AG04449 (cell line): ENCODE data around the gene NR1I3.

Experiments used
- CTCF ChIA-PET: fragments of 350-600 bp; formaldehyde crosslinking; extraction: SDS; loops from one replicate; lab custom pipeline; 2021; ENCODE audit warnings: antibody characterized with exemption; lab: Yijun Ruan, JAX
- POLR2A ChIA-PET: fragments of 400-600, 350-600 bp; formaldehyde crosslinking; extraction: SDS; loops from one replicate; lab custom pipeline; 2020; ENCODE audit warnings: antibody characterized with exemption, inconsistent platforms; lab: Yijun Ruan, JAX
- DNase-seq: peaks from one replicate; pipeline ENCODE4 v3.0.0-alpha.2; 2010; ENCODE audit warnings: low read depth, low spot score
- H3K4me3 ChIP-seq: 2 replicates; pipeline ENCODE4 v1.5.1; 2011; ENCODE audit warnings: low read depth, mild to moderate bottlenecking, control low read depth, low read length
- TF ChIP-seq, protein P1 (sequence below): IDR thresholded peaks from one replicate; pipeline ENCODE4 v1.5.1; 2011; ENCODE audit warnings: mild to moderate bottlenecking, moderate library complexity, low read length, control low read depth, inconsistent platforms; ENCODE audit not compliant: insufficient read depth; ENCODE audit errors: missing control alignments

NR1I3 gene

DNA sequence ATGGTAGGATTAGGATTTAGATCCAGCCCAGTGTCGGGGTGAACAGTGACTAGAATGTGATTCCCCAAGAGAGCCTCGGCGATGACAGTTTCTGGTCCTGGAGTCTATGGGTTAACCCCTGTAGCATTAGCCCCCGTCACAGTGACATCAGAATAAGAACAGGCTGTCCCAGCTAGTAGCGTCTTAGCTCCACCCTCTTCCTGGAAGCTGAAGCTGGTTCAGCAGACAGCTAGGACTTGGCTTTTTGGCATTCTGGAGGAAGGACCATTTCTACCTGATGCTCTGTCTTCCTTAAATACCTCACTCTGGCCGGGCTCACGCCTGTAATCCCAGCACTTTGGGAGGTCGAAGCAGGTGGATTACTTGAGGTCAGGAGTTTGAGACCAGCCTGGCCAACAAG lies 30.8 kb downstream of the NR1I3 start:
- no peak for DNase-seq
- POLR2A ChIA-PET = no interaction called here
- no peak overlapping the region for H3K4me3 ChIP-seq
- TF ChIP-seq, protein P1, sequence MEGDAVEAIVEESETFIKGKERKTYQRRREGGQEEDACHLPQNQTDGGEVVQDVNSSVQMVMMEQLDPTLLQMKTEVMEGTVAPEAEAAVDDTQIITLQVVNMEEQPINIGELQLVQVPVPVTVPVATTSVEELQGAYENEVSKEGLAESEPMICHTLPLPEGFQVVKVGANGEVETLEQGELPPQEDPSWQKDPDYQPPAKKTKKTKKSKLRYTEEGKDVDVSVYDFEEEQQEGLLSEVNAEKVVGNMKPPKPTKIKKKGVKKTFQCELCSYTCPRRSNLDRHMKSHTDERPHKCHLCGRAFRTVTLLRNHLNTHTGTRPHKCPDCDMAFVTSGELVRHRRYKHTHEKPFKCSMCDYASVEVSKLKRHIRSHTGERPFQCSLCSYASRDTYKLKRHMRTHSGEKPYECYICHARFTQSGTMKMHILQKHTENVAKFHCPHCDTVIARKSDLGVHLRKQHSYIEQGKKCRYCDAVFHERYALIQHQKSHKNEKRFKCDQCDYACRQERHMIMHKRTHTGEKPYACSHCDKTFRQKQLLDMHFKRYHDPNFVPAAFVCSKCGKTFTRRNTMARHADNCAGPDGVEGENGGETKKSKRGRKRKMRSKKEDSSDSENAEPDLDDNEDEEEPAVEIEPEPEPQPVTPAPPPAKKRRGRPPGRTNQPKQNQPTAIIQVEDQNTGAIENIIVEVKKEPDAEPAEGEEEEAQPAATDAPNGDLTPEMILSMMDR = no peak
- CTCF ChIA-PET = interaction anchor here (0.9 to 26.1 kb wide), 4 partner anchors 12 to 174 kb away, joined by 3 to 758 read pairs (median 58); partner anchors contain the start of genes APOA2, FCER1G and TOMM40L

DNA sequence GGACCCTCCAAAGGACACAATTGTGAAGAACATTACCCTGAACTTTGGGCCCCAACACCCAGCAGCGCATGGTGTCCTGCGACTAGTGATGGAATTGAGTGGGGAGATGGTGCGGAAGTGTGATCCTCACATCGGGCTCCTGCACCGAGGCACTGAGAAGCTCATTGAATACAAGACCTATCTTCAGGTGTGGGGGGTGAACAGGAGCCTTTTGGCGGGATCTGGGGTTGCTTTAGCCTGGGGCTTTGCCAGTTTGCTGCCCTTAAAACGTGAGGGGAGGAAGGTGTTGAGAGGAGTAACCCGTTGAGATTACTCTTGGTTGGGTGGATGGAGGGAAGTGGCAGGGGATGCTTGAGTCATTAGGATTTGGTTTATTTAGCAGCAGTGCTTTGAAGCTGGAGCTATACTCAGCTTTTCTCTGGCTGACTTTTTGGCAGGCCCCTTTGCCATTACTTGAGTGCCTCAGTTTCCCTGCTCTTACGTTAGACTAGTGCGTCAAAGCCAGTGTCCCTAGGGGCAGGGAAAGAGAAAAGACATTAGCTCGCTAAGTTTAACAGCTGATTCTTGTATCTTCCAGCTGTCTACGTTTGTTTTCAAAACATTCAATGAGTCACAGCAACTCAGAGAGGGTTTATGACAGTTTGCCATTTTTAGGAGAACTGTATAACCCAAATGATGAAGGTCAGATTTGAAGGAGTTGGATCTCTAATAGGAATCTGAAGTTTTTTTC lies 31.4 kb downstream of the NR1I3 start:
- H3K4me3 ChIP-seq = no peak overlapping the region
- TF ChIP-seq, protein P1 = no peak
- ChIA-PET CTCF (interaction anchor here (0.9 to 26.1 kb wide), 5 partner anchors 13 to 174 kb away, joined by 3 to 758 read pairs (median 46); partner anchors contain the start of genes APOA2, FCER1G and TOMM40L), POLR2A (interaction anchor here (0.5 kb wide), 1 partner anchor 486 kb away, joined by 3 read pairs; no protein-coding TSS in a partner anchor)
- no peak for DNase-seq

DNA sequence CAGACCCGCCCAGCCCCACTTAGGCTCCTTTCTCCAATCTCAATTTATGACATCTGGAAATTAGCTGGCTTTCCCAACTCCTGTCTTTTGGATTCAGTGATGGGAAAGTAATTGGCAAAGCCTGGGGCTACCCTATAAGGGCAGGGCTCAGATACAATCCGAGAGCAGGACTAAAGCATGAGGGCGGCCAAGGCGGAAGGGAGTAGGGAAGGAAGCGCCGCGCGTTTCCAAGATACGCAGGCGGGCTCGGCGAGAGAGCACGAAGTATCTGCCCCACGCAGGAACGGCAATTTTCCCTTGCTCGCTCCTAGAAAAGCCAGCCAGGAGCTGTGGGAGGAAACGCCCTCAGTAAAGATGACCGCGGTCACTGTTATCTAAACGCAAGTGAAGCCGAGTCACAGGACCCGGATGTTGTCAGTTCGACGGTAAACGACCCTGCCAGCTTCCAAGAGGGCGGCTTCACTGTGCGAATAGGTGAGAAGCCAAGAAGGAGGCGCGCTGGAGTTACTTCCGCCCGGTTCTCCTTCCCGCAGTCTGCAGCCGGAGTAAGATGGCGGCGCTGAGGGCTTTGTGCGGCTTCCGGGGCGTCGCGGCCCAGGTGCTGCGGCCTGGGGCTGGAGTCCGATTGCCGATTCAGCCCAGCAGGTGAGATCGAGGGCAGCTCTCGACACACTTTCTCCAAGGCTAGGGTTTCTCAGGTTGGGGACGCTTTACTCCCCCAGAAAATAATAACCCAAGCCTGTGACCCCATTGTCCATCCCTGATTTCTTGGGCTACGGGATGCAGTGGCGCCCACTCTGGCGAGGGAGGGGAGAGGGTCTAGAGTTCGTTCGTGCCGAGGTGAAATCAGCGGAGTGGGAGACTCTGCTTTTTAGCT lies 35.9 kb downstream of the NR1I3 start, which contains the start of gene NDUFS2:
Gene NDUFS2, plus strand, starts transcription at position 532 of the 877 bp plus-strand sequence. Its CDS starts 19 bp downstream, at position 551.
- ChIA-PET CTCF (interaction anchor here (0.8 to 26.1 kb wide), 14 partner anchors 10 to 187 kb away, joined by 3 to 758 read pairs (median 4); partner anchors contain the start of genes APOA2, B4GALT3, FCER1G and PPOX), POLR2A (interaction anchor here (0.7 to 2.3 kb wide), 8 partner anchors 15 to 188 kb away, joined by 3 to 13 read pairs (median 3); partner anchors contain the start of genes APOA2 and SDHC)
- peak; percentile 95 for DNase-seq
- peak within 1 kb of the TSS; percentile 95 for H3K4me3 ChIP-seq
- TF ChIP-seq, protein P1 = peak; percentile 47

DNA sequence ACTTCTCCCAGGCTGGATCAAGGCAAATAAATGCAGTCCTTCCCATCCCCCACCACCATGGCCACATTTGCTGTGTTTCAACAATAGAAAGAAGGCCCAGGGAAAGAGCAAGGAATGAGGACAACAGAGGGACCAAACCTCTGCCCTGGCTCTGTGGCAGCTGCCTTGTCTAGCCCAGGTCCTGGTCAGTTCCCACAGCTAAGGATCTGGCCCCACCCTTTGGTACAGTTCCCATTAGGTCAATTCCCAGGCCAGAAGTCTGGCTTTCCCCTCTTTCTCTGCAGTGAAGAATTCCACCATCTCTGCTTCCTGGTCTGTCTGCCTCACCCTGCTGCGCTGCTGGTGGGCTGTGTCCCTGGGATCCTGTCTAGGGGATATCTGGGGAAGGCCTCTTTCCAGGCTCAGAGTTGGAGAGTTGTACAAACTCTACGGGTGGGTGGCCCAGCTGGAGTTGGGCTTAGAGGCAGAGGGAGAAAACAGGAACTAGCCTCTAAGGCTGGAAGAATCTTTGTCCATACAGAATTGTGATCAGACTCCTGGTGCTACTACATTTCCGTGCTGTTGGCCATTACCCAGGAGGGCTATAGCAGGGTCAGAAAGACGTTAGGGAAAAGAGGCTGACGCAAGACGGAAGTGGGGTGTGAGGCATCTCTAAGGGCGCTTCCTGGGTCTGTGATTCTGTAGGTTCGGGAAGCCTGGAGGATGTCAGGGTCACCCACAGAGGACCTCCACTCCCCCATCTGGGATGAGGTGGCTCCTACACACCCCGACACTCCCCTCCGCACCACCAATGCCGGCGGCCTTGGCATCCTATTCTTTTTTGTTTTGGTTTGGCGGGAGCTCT lies 36.8 kb downstream of the NR1I3 start:
- TF ChIP-seq, protein P1 = no peak
- DNase-seq = no peak
- CTCF ChIA-PET = interaction anchor here (1.0 to 26.1 kb wide), 9 partner anchors 9 to 188 kb away, joined by 3 to 758 read pairs (median 5); partner anchors contain the start of genes APOA2, B4GALT3, FCER1G and TOMM40L
- POLR2A ChIA-PET = interaction anchor here (0.7 to 2.3 kb wide), 7 partner anchors 15 to 112 kb away, joined by 3 to 13 read pairs (median 3); partner anchors contain the start of genes DEDD and SDHC
- peak overlapping the region; percentile 57 for H3K4me3 ChIP-seq

DNA sequence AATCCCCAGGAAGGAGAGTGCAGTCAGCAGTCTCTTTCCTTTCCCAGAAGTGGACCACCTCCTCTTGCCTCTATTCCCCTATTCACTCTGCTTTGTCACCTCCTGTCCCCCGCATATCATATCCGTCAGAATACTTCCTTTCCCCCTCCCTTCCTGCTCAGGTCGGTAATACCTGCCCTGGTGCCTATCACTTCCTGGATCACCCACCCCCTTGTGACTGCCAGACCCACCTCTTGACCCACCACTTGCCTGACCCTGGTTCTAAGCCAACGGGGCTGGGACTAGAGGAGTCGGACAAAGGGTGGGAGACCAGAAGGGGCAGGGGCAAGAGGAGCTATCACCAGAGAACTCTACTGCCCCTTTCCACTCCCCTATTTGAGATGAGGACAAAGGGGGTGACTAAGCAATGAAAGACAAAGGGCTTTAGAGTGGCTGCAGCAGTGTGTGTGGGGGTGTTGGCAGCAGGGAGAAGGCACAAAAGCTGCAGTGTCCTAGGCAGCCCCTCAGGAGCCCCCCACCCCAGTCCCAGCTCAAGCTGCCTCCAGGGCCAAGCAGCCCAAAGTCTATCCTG lies 37.5 kb downstream of the NR1I3 start:
- POLR2A ChIA-PET = interaction anchor here (1.0 kb wide), 1 partner anchor 68 kb away, joined by 3 read pairs; the partner anchor contains the start of gene DEDD
- TF ChIP-seq, protein P1 = no peak
- no peak overlapping the region for H3K4me3 ChIP-seq
- CTCF ChIA-PET = interaction anchor here (1.0 to 26.1 kb wide), 4 partner anchors 8 to 180 kb away, joined by 4 to 758 read pairs (median 26); partner anchors contain the start of genes APOA2, FCER1G and TOMM40L
- no peak for DNase-seq
